Stimulated activated CD4-positive, alpha-beta T cell treated with anti-CD3 and anti-CD28 coated beads, TNF-alpha, amount 100 ng/mL, for 24 hours (primary cell): Measurements from ENCODE around the gene MDFI.

Experiments used
- DNase-seq, 3 experiments: peaks; one replicate each; pipeline ENCODE4 v3.0.0-alpha.2; 2020; ENCODE audit warnings: low read depth in 3 of 3

Gene MDFI

GRCh38 chr6:41672816-41673703 lies 34.8 kb downstream of the MDFI start:
- DNase-seq, result no peak

GRCh38 chr6:41673704-41674000 lies 35.4 kb downstream of the MDFI start:
- DNase-seq, result no peak

- no peak for DNase-seq
These were observed 36.1 kb downstream of the MDFI start for GRCh38 chr6:41674231-41675000.

GRCh38 chr6:41675176-41675775 lies 37.0 kb downstream of the MDFI start:
- DNase-seq, result no peak

- no peak for DNase-seq
These were observed 37.7 kb downstream of the MDFI start for GRCh38 chr6:41675992-41676391.

- no peak for DNase-seq
These were observed 38.2 kb downstream of the MDFI start for GRCh38 chr6:41676431-41676830.

GRCh38 chr6:41677124-41677921 lies 39.1 kb downstream of the MDFI start:
- no peak for DNase-seq

- DNase-seq, result no peak
These were observed 40.3 kb downstream of the MDFI start for GRCh38 chr6:41678511-41679084.

GRCh38 chr6:41679696-41680095 lies 41.4 kb downstream of the MDFI start:
- DNase-seq, result no peak

- DNase-seq, result no peak
These were observed 42.1 kb downstream of the MDFI start for GRCh38 chr6:41680182-41680965.

GRCh38 chr6:41682056-41682477 lies 43.8 kb downstream of the MDFI start:
- peak; percentile 41 to 78 (median 56) for DNase-seq

GRCh38 chr6:41682497-41683272 lies 44.4 kb downstream of the MDFI start:
- peak in 1 of 3 experiments; percentile 8 for DNase-seq

- no peak for DNase-seq
These were observed 44.9 kb downstream of the MDFI start for GRCh38 chr6:41683273-41683522.

- peak; percentile 68 to 76 (median 69) for DNase-seq
These were observed 45.4 kb downstream of the MDFI start for GRCh38 chr6:41683523-41684310.

- DNase-seq, result no peak
These were observed 46.3 kb downstream of the MDFI start for GRCh38 chr6:41684311-41685180.

GRCh38 chr6:41685641-41686380 lies 47.5 kb downstream of the MDFI start:
- no peak for DNase-seq

GRCh38 chr6:41687501-41688175 lies 49.4 kb downstream of the MDFI start:
- DNase-seq, result no peak
